GM12878 (cell line): ENCODE results near the gene HLA-A. TPM values are rescaled to one million over a fixed set of nuclear protein-coding genes. Genes with fewer than 3 reads are reported as not detected.

Experiments used
- ATAC-seq: fragments of 200-7000 bp; cut with Tn5 transposase; 3 replicates; pipeline ENCODE4 v1.9.1; 2020; ENCODE audit warnings: mild to moderate bottlenecking, moderate library complexity
- BruUV-seq: library from RNA; stranded (reverse); fragments of 400-500 nt; replicated peaks from 2 replicates; lab custom pipeline; 2021; lab: Mats Ljungman, UMichigan
- CTCF ChIA-PET: fragments of 300-600 bp; sonication (Branson Sonifier 250); formaldehyde crosslinking; extraction: SDS; loops from one replicate; lab custom pipeline; 2021; ENCODE audit warnings: inconsistent platforms; lab: Yijun Ruan, JAX
- POLR2A ChIA-PET: fragments of 350-600 bp; formaldehyde crosslinking; extraction: SDS; loops from one replicate; lab custom pipeline; 2021; ENCODE audit warnings: inconsistent platforms; lab: Charles Lee
- RAD21 ChIA-PET: fragments of 300-600 bp; sonication (Branson Sonifier 250); formaldehyde crosslinking; loops from one replicate; lab custom pipeline; 2023; ENCODE audit warnings: antibody characterized with exemption; ENCODE audit not compliant: unreplicated experiment; lab: Charles Lee
- SMC1A ChIA-PET: fragments of 300-600 bp; sonication (Branson Sonifier 250); formaldehyde crosslinking; loops from one replicate; lab custom pipeline; 2023; ENCODE audit not compliant: unreplicated experiment, uncharacterized antibody; lab: Charles Lee
- DNase-seq: peaks from one replicate; pipeline ENCODE4 v3.0.0-alpha.2; 2011; ENCODE audit warnings: low read depth, low spot score
- FAIRE-seq: peaks from 3 replicates; lab custom pipeline; 2011; peaks lifted over from hg19 to GRCh38; lab: Jason Lieb, UNC
- H2AFZ ChIP-seq: 2 replicates; pipeline ENCODE4 v1.6.0; 2011; ENCODE audit warnings: low read depth, low read length, control low read depth; ENCODE audit not compliant: control insufficient read depth
- H3K27ac ChIP-seq: 2 replicates; pipeline ENCODE4 v1.5.1; 2011; ENCODE audit warnings: control low read depth; ENCODE audit not compliant: control insufficient read depth, insufficient read depth
- H3K27me3 ChIP-seq, 2 experiments: replicated peaks in 1 of 2; 2 replicates each; pipeline versions ENCODE4 v1.6.0 to v1.6.1; 2011; ENCODE audit warnings: low read length in 1 of 2; ENCODE audit not compliant: control insufficient read depth in 2 of 2, insufficient read depth in 2 of 2
- H3K36me3 ChIP-seq, 2 experiments: 2 replicates each; pipeline ENCODE4 v1.5.1; 2011; ENCODE audit warnings: low read length in 1 of 2; ENCODE audit not compliant: control insufficient read depth in 2 of 2, insufficient read depth in 2 of 2
- H3K4me1 ChIP-seq: 2 replicates; pipeline ENCODE4 v1.6.1; 2011; ENCODE audit warnings: mild to moderate bottlenecking, low read length, moderate library complexity, mixed read lengths; ENCODE audit not compliant: control insufficient read depth, insufficient read depth
- H3K4me2 ChIP-seq: 2 replicates; pipeline ENCODE4 v1.6.0; 2011; ENCODE audit warnings: control low read depth; ENCODE audit not compliant: control insufficient read depth, insufficient read depth
- H3K4me3 ChIP-seq: fragments of 200-600 bp; sonication (generic); 2 replicates; pipeline ENCODE4 v1.5.1; 2016
- H3K79me2 ChIP-seq: 2 replicates; pipeline ENCODE4 v1.6.0; 2011; ENCODE audit warnings: low read length; ENCODE audit not compliant: control insufficient read depth, insufficient read depth
- H3K9ac ChIP-seq: 2 replicates; pipeline ENCODE4 v1.8.0; 2011; ENCODE audit warnings: low read length, control low read depth, mixed read lengths; ENCODE audit not compliant: control insufficient read depth, insufficient read depth
- H3K9me3 ChIP-seq: replicated peaks from 3 replicates; pipeline ENCODE4 v1.5.1; 2011; ENCODE audit warnings: mild to moderate bottlenecking, low read length; ENCODE audit not compliant: control insufficient read depth, insufficient read depth
- H4K20me1 ChIP-seq: 2 replicates; pipeline ENCODE4 v1.6.0; 2011; ENCODE audit not compliant: control insufficient read depth, insufficient read depth
- ATF3 ChIP-seq: IDR thresholded peaks from 2 replicates; pipeline ENCODE4 v1.6.1; 2011; ENCODE audit warnings: low read depth, mild to moderate bottlenecking, low read length, moderate library complexity, borderline replicate concordance; ENCODE audit errors: extremely low read depth
- BCLAF1 ChIP-seq: fragments of 450-650 bp; IDR thresholded peaks from 2 replicates; pipeline ENCODE4 v1.6.1; 2017; ENCODE audit warnings: antibody characterized with exemption, mild to moderate bottlenecking, moderate library complexity
- ETV6 ChIP-seq, 2 experiments: fragments of 450-650 bp in 1 of 2; IDR thresholded peaks in 1 of 2; conservative IDR thresholded peaks in 1 of 2; 2 replicates each; pipeline ENCODE4 v1.6.1; 2014; ENCODE audit warnings: antibody characterized with exemption in 1 of 2, borderline replicate concordance in 1 of 2, low read depth in 1 of 2, mild to moderate bottlenecking in 1 of 2, moderate library complexity in 1 of 2
- JUNB ChIP-seq: IDR thresholded peaks from 2 replicates; pipeline ENCODE4 v1.6.1; 2016; ENCODE audit warnings: antibody characterized with exemption, mild to moderate bottlenecking
- JUND ChIP-seq: IDR thresholded peaks from 2 replicates; pipeline ENCODE4 v1.6.1; 2012; ENCODE audit warnings: low read depth, mild to moderate bottlenecking, low read length, improper control_type of control experiment, moderate library complexity
- NFIC ChIP-seq: IDR thresholded peaks from 2 replicates; pipeline ENCODE4 v1.6.1; 2012; ENCODE audit warnings: low read depth, mild to moderate bottlenecking, inconsistent platforms, low read length, moderate library complexity
- REST ChIP-seq: IDR thresholded peaks from 2 replicates; pipeline ENCODE4 v1.6.1; 2012; ENCODE audit warnings: mild to moderate bottlenecking, low read depth, low read length
- SMC3 ChIP-seq: IDR thresholded peaks from 2 replicates; pipeline ENCODE4 v1.6.1; 2011; ENCODE audit warnings: low read length, improper control_type of control experiment, borderline replicate concordance
- TARDBP ChIP-seq: IDR thresholded peaks from 2 replicates; pipeline ENCODE4 v1.6.1; 2016; ENCODE audit warnings: borderline replicate concordance
- WGBS: methylation state at CpG from one replicate; pipeline ENCODE4 v1.1.6; 2016; ENCODE audit warnings: low lambda C conversion rate; ENCODE audit not compliant: insufficient replicate concordance, insufficient coverage; ENCODE audit errors: missing lambda C conversion rate; 5-methylcytosine and 5-hydroxymethylcytosine counted together
- in situ Hi-C: fragments of 300-500 bp; cut with MboI; formaldehyde crosslinking; loops from 9 replicates; pipeline ENCODE4 v1.14.3; 2018; ENCODE audit warnings: mixed read lengths
- intact Hi-C: fragments of 100-400 bp; cut with micrococcal nuclease; formaldehyde crosslinking; loops from one replicate; pipeline ENCODE4 v1.14.2; 2022; ENCODE audit not compliant: unreplicated experiment
- polyA plus RNA-seq, 11 experiments: library from polyadenylated mRNA; depleted of rRNA in 4 of 11; unstranded in 6 of 11; stranded (reverse) in 5 of 11; fragments of >200 nt; fragmentation: Nextera tagmentation in 4 of 11; fragmentation: Illumina TruSeq in 1 of 11; extraction: Ambion mirVana in 4 of 11; extraction: Trizol in 1 of 11; gene quantifications; 1 replicate in 1 of 11; 2 replicates in 10 of 11; pipeline versions ENCODE4 v1.2.1 to v1.2.3, GENCODE V29; 2011 to 2016; ENCODE audit warnings: inconsistent platforms in 2 of 11, missing spikeins in 2 of 11, low read depth in 1 of 11
- total RNA-seq, 4 experiments: library from RNA; depleted of rRNA in 3 of 4; stranded (reverse); fragments of >200 nt in 3 of 4; fragmentation: Illumina TruSeq in 1 of 4; extraction: Trizol in 1 of 4; gene quantifications; 2 replicates each; pipeline versions ENCODE4 v1.2.1 to v1.2.3, GENCODE V29; 2013 to 2021

The HLA-A gene
- total and polyA plus RNA-seq, 10 of the 15 experiments (the other 5 are each of a cell fraction or from before 2014, with no cell fraction given), result 129 to 1,155 (median 749) TPM

GRCh38 chr6:29916741-29917140, 25.6 kb upstream of the HLA-A start:
- Histone ChIP-seq H3K4me3 (no peak overlapping the region), H3K9me3 (no peaks in the 10 kb centered on the region), H3K4me1 (no peaks in the 10 kb centered on the region), H2AFZ (no peak overlapping the region), H4K20me1 (no peaks in the 10 kb centered on the region), H3K36me3 (no peaks in the 10 kb centered on the region), H3K27me3 (no peaks in the 10 kb centered on the region; a peak in 1 of 4 replicates), H3K9ac (no peak overlapping the region), H3K79me2 (no peaks in the 10 kb centered on the region), H3K4me2 (no peak overlapping the region), H3K27ac (no peak overlapping the region)
- ATAC-seq (no peak), FAIRE-seq (no peak), DNase-seq (no peak)
- ChIA-PET RAD21 (no interaction called here), SMC1A (no interaction called here), POLR2A (no interaction called here), CTCF (no interaction called here)
- intact Hi-C loops (no loop called here), in situ Hi-C loops (loop anchor here (5.0 kb wide), 1 partner anchor 86 kb away; no protein-coding TSS in a partner anchor)
- TF ChIP-seq ETV6 (conservative IDR thresholded peaks at IDR 0.05 in 1 of 2, IDR thresholded peaks at IDR 0.05 in 1 of 2; ENCODE audit: borderline replicate concordance in 1 of 2, low read depth in 1 of 2) (no peak), TARDBP (no peak), JUNB (no peak), JUND (no peak), SMC3 (no peak)
- BruUV-seq, result no TSS peak
- 5% methylated on average over 1 of the region's 1 CpG for WGBS

- ChIA-PET POLR2A (no interaction called here), CTCF (no interaction called here), RAD21 (no interaction called here), SMC1A (no interaction called here)
- Histone ChIP-seq H3K27ac (no peak overlapping the region), H3K4me2 (no peak overlapping the region), H2AFZ (no peak overlapping the region), H3K4me3 (no peak overlapping the region), H3K36me3 (no peaks in the 10 kb centered on the region), H4K20me1 (no peaks in the 10 kb centered on the region), H3K79me2 (no peaks in the 10 kb centered on the region), H3K27me3 (no peaks in the 10 kb centered on the region; a peak in 1 of 4 replicates), H3K9ac (no peak overlapping the region), H3K9me3 (no peaks in the 10 kb centered on the region), H3K4me1 (no peaks in the 10 kb centered on the region)
- in situ Hi-C loops, result loop anchor here (5.0 kb wide), 1 partner anchor 84 kb away; no protein-coding TSS in a partner anchor
- FAIRE-seq (no peak), DNase-seq (no peak), ATAC-seq (no peak)
- intact Hi-C loops, result no loop called here
- no TSS peak for BruUV-seq
- 14% methylated on average over 2 of the region's 2 CpGs for WGBS
- TF ChIP-seq BCLAF1 (no peak), ATF3 (no peak), REST (no peak), NFIC (no peak)
Measured at GRCh38 chr6:29917857-29918256, 24.5 kb upstream of the HLA-A start.
